Stimulated activated CD8-positive, alpha-beta memory T cell treated with anti-CD3 and anti-CD28 coated beads, Interleukin-2, amount 100 ng/mL, for 48 hours (primary cell): ENCODE results near the gene XYLT1.

Source experiments
- DNase-seq, 2 donors: peaks; one replicate each; pipeline ENCODE4 v3.0.0-alpha.2; 2020; ENCODE audit warnings: low read depth in 2 of 2

The XYLT1 gene

DNA sequence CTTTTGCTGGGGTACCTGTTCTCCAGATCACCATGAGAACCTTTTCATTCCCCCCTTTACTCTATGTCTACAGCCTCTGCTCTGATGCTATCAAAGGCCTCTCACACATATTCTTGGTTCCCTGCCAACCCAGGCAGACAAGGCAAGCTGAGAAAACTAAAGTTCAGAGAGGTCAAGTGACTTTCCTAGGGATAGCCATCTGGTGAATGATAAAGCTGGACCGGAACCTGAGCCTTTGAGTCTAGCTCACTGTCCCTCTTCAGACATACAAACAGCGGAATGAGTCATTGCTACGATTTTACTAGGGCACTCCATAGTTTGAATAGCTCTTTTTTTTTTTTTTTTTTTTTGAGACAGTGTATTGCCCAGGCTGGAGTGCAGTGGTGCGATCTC lies 73.3 kb downstream of the XYLT1 start:
- DNase-seq = no peak

DNA sequence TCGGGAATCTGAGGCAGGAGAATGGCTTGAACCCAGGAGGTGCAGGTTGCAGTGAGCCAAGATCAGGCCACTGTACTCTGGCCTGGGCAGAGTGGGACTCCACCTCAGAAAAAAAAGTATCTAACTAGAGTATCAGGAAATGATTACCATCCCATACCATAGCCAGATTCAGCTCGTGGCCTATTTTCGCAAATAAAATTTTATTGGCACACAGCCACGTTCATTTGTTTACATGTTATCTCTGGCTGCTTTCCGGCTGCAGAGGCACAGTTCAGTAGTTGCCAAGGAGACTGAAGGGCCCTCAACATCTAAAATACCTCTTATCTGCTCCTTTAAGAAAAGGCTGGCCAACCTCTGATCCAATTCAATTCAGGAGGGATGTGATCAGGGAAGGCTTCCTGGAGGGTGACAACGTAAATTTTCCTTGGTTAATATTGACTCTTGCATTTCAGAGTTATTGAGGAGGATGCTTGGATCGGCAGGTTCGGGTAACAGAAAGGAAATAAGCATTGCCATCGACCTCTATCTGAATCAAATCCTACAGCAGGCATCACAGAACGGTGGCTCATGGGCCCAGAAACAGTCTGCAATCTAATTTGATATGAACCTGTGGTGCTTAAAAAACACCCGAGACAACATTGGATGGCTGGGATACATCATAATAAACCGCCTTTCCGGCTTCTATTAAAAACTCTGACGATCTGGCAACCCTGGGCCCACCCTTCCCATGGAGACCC lies 73.8 kb downstream of the XYLT1 start:
- no peak for DNase-seq

DNA sequence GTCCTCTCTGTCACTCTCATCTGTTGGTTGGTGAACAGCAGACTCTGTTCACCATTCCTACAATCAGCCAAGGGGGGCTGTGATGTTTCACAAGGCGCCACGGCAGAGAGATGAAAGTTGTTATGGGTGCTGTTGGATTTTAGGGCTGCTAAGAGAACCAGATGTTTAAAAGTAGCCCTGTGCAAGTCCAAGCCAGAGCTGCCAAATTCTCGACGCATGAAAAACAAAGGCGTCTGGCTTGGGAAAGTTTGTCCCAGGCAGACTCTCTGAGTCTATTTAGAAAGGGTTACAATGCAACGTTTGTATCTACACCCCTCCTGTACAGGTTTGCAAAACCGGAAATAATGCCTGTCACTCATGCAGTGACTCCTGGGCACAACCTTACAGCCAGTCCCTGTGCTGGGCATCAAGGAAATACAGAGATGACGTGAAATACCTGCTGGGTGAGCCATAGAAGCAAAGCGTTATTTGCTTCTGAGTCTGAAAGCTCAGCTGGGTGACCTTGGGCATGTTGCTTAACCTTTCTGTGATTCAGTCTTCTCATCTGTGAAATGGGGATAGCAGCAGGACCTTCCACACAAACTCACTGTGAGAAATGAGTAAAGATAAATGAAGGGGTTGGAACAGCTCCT lies 74.8 kb downstream of the XYLT1 start:
- DNase-seq = no peak

GRCh38 chr16:17392857-17393692 lies 77.7 kb downstream of the XYLT1 start:
- DNase-seq = no peak

- no peak for DNase-seq
Observed at GRCh38 chr16:17392127-17392856, 78.5 kb downstream of the XYLT1 start.

DNA sequence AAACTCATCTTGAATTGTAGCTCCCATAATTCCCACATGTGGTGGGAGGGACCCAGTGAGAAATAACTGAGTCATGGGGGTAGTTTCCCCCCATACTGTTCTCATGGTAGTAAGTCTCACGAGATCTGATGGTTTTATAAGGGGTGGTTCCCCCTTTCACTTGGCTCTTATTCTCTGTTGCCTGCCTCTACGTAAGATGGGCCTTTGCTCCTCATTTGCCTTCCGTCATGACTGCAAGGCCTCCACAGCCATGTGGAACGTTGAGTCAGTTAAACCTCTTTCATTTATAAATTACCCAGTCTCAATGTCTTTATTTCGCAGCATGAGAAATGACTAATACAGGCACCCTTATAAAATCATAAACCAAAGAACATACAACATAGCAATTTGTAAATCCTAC lies 79.0 kb downstream of the XYLT1 start:
- DNase-seq = no peak

DNA sequence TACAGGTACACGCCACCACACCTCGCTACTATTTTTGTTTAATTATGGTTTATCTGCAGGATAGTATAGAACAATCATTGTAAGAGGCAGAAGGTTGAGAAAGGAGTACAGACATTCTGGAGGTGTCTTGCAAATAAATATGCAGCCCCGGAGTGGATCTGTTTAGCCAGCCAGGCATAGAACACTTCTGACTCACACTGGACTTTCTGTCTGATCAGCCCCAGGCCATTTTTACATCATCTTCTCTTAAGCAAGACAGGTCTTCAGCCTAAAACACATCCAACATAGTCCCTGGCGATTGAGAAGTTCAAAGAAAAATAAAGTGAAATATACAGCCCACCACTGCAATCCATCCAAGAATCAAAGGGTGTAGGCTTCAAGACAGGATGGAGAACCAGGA lies 81.4 kb downstream of the XYLT1 start:
- DNase-seq = no peak

DNA sequence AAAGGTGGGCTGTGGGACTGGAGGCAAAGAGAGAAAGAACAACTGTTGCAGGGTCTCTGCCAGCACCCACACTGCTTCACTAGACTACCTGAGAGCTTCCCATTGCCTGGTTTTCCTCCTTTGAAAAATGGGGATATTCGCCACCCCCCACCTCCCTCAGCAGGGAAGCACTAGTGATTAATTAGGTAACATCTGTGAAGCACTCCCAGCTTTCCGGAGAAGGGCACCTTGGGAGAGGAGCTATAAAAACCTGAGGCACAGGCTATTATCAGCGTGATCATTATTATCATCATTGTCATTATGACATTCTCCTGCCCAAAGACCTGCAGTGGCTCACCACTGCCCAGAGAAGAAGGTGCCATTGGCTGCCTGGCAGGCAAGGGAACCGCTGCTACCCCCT lies 83.5 kb downstream of the XYLT1 start:
- DNase-seq = no peak

- DNase-seq = no peak
Observed at GRCh38 chr16:17386229-17386628, 84.5 kb downstream of the XYLT1 start.

GRCh38 chr16:17384471-17384870 lies 86.3 kb downstream of the XYLT1 start:
- DNase-seq = no peak

- no peak for DNase-seq
Observed at GRCh38 chr16:17382949-17383863, 87.6 kb downstream of the XYLT1 start.

GRCh38 chr16:17382514-17382913 lies 88.2 kb downstream of the XYLT1 start:
- DNase-seq = no peak

GRCh38 chr16:17381784-17382183 lies 89.0 kb downstream of the XYLT1 start:
- no peak for DNase-seq

DNA sequence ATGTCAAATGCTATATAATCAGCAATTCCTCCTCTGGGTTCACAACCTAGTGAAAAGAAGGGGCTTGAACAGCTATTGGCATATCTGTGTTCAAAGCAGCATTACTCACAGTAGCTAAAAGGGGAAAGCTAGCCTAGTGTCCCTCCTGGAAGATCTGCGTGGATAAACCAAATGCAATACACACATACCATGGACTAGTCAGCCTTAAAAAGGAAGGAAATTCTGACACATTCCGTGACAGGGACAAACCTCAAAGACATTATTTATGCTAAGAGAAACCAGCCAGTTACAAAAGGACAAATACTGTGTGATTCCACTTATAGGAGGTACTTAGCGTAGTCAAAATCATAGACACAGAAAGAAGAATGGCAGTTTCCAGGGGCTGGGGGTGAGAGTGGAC lies 90.1 kb downstream of the XYLT1 start:
- no peak for DNase-seq

GRCh38 chr16:17379121-17379571 lies 91.6 kb downstream of the XYLT1 start:
- DNase-seq = no peak

DNA sequence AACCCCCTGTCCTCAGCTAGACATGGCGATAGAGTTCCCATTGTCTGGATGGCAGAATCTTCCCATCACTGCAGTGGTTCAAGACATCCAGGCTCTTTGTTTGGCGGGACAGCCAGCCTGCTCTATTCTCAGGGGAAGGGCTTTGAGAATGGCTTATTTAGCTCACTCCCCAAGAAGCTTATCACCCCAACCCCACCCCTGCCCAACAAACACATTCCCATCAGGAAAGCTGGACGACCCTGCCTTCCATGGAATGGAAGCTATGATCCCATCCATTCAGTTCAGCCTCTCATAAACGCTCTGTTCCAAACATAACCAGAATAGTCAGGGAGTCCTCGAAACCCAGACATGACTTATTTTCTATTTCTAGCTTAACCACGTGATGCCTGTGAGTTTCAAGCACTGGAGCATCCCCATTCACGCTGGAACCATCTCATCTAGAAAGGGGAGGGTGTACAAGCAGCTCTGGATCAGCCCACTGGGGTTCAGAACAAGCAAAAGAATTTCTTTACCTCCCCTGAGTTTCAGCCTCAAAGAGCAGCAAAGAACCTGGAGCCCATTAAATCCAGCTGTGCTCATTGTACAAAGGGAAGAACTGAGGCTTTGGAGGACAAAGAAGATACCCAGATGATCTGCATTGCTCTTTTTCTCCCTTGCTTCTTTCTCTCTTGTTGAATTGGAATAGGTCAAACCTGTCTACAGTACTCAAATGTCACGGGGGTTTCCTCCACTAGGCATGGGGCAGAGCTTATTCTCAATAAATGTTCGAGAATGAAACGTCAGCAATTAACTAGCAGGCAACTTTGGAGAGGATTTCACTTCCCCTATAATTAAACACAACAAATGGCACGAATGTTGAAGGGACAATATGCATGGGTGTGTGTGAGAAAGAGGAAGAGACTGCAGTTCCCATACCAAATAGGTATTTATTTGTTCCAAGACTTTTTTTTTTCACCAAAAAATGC lies 93.1 kb downstream of the XYLT1 start:
- no peak for DNase-seq

DNA sequence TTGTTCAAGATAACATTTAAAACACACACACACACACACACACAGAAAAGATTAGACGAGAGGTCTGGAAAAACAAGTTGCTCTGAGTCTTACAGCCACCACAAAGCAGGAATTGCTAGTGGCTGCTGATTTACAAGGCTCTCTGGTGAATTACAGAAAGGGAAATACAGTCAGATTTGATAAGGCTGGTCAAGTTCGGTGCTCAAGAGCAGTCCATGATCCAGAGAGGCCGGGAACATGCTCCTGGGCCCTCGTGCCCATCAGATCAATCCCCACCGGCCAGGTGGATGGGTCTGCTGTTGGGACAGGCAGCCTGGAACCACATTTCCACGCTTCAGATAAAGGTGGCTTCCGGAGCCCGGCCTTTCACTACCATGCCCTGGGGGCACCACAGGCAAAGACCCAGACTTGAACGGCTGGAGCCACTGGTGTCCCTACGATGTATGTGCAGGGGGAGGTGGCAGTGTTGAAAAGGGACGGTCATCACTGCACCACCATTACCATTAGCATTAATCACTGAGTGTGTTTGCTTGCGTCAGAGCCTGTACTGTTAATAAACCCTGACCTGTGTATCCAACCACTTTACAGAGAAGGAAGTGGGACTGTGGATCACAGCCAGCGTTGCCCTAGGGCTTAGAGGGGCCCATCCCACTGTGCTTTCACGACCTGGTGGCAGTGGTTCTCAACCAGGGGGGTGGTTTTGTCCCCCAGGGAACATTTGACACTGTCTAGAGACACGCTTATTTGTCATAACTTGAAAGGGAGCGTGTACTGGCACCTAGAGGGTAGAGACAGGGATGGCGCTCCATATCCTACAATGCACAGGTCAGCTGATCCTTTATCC lies 95.1 kb downstream of the XYLT1 start:
- no peak for DNase-seq

GRCh38 chr16:17374668-17375255 lies 96.0 kb downstream of the XYLT1 start:
- DNase-seq = no peak
